GM13977 (cell line): Measurements from ENCODE around the gene C19orf18.

ENCODE experiments used
- DNase-seq: peaks from one replicate; pipeline ENCODE4 v3.0.0; 2012; ENCODE audit warnings: low spot score
- in situ Hi-C: fragments of 300-500 bp; cut with MboI; formaldehyde crosslinking; loops from one replicate; pipeline ENCODE4 v1.12.0; 2022; ENCODE audit warnings: low sequenced_read_pairs, low pct_unique_long_range_greater_than_20kb, mixed read lengths, inconsistent platforms; ENCODE audit not compliant: unreplicated experiment
- TF ChIP-seq, protein P1 (sequence below): IDR thresholded peaks from 2 replicates; pipeline ENCODE4 v1.5.1; 2012; ENCODE audit warnings: mild to moderate bottlenecking, control low read depth; ENCODE audit not compliant: insufficient read depth; ENCODE audit errors: extremely low read depth, missing control alignments

C19orf18 gene

GRCh38 chr19:57949702-57950101 is 24.6 kb downstream of the C19orf18 start:
- TF ChIP-seq, protein P1, sequence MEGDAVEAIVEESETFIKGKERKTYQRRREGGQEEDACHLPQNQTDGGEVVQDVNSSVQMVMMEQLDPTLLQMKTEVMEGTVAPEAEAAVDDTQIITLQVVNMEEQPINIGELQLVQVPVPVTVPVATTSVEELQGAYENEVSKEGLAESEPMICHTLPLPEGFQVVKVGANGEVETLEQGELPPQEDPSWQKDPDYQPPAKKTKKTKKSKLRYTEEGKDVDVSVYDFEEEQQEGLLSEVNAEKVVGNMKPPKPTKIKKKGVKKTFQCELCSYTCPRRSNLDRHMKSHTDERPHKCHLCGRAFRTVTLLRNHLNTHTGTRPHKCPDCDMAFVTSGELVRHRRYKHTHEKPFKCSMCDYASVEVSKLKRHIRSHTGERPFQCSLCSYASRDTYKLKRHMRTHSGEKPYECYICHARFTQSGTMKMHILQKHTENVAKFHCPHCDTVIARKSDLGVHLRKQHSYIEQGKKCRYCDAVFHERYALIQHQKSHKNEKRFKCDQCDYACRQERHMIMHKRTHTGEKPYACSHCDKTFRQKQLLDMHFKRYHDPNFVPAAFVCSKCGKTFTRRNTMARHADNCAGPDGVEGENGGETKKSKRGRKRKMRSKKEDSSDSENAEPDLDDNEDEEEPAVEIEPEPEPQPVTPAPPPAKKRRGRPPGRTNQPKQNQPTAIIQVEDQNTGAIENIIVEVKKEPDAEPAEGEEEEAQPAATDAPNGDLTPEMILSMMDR: no peak
- DNase-seq: no peak
- in situ Hi-C loops: no loop called here

- TF ChIP-seq, protein P1: no peak
- no peak for DNase-seq
- in situ Hi-C loops: no loop called here
These were observed 25.0 kb downstream of the C19orf18 start for GRCh38 chr19:57949296-57949695.

- in situ Hi-C loops: no loop called here
- DNase-seq: peak; percentile 93
- TF ChIP-seq, protein P1: peak; percentile 57
These were observed 26.8 kb downstream of the C19orf18 start, which contains the start of gene ZNF256 for GRCh38 chr19:57947419-57948134. TSS of gene ZNF256 (minus strand) at chr19:57947706. CDS start at chr19:57947474, 232 bp downstream.

DNA sequence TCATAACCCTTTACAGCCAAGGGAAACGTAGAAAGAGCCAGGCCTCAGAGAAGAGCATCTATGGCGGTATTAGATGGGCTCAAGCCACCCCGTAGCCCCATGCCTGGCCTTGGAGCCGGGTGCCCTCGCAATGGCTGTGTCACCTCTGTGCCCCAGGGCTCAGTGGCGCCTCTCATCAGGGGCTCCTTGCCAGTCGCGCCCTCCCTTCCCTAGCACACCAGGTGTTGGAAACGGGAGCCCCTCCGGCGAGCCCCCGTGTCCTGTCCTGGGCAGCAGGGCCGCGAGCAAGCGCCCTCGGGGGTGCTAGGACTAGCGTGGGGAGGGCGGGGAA is 27.3 kb downstream of the C19orf18 start:
- DNase-seq: no peak

GRCh38 chr19:57946316-57946715 is 28.0 kb downstream of the C19orf18 start:
- in situ Hi-C loops: no loop called here
- TF ChIP-seq, protein P1: no peak
- DNase-seq: no peak

More for the DNA sequence above, 27.3 kb downstream of the C19orf18 start:
- TF ChIP-seq, protein P1: no peak
- in situ Hi-C loops: no loop called here

DNA sequence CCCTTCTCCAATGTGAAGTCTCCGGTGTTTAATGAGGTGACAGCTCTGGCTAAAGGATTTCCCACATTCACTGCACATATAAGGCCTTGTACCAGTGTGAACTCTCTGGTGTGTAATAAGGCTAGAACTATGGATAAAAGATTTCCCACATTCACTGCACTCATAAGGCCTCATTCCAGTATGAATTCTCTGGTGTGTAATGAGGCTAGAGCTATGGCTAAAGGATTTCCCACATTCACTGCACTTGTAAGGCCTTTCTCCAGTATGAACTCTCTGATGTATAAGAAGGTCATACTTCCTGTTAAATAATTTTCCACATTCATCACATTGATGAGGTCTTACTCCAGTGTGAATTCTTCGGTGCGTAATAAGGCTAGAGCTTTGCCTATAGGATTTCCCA is 32.7 kb downstream of the C19orf18 start:
- DNase-seq: no peak
- in situ Hi-C loops: no loop called here
- TF ChIP-seq, protein P1: no peak
